Measurements from ENCODE around the gene PFAS.

Gene PFAS

GRCh38 chr17:8294361-8294760, 45.3 kb downstream of the PFAS start:
- Histone ChIP-seq H3K4me3 (ENCODE audit: low read depth in 1 of 2, low read length in 2 of 2) (peak overlapping the region; percentile 49 to 76), H3K27ac (ENCODE audit: low read length) (peak overlapping the region; percentile 73), H3K9me3 (ENCODE audit: control insufficient read depth in 1 of 2, low read length in 2 of 2) (no peaks in the 10 kb centered on the region), H3K27me3 (ENCODE audit: low read depth, low read length) (no peaks in the 10 kb centered on the region), H3K36me3 (ENCODE audit: control insufficient read depth in 1 of 2, insufficient read depth in 2 of 2, low read length in 2 of 2) (peaks cover 0 to 3% of the 10 kb centered on the region in 2 donors), H3K4me1 (ENCODE audit: control insufficient read depth in 1 of 2, insufficient read depth in 2 of 2, low read length in 2 of 2) (peaks cover 7 to 17% of the 10 kb centered on the region in 2 donors)

DNA sequence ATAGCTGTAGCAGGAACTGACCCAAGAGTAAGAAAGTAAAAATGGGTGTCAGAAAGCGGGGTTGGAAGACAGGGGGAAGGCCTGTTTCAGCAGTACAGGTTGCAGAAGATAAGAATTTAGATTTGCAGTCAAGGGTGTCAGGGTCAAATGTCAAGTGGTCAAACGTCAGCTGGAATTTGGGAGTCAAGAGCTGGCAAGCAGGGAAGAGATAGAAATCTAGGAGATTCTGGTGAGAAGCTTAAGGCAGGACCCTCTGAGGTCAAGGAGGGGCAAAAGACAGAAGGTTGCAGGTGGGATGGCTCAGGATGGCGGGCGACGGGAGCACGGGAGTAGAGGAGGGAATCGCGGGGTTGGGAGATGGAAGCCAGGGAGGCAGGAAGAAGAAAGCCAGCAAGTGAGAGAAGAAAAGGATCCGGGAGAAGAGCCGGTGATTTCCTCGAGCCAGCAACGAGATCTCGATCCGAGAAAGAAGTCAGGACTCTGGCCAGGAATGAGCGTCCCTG, 45.8 kb downstream of the PFAS start:
- Histone ChIP-seq H3K9me3 (ENCODE audit: control insufficient read depth in 1 of 2, low read length in 2 of 2) (no peaks in the 10 kb centered on the region), H3K4me1 (ENCODE audit: control insufficient read depth in 1 of 2, insufficient read depth in 2 of 2, low read length in 2 of 2) (peaks cover 4 to 13% of the 10 kb centered on the region in 2 donors), H3K36me3 (ENCODE audit: control insufficient read depth in 1 of 2, insufficient read depth in 2 of 2, low read length in 2 of 2) (peaks cover 0 to 3% of the 10 kb centered on the region in 2 donors), H3K27me3 (ENCODE audit: low read depth, low read length) (no peaks in the 10 kb centered on the region), H3K4me3 (ENCODE audit: low read depth in 1 of 2, low read length in 2 of 2) (peak overlapping the region; percentile 49 to 76), H3K27ac (ENCODE audit: low read length) (peak overlapping the region; percentile 73)

- H3K4me3 ChIP-seq (ENCODE audit: low read depth in 1 of 2, low read length in 2 of 2): no peak overlapping the region
- no peaks in the 10 kb centered on the region for H3K9me3 ChIP-seq (ENCODE audit: control insufficient read depth in 1 of 2, low read length in 2 of 2)
- no peaks in the 10 kb centered on the region for H3K27me3 ChIP-seq (ENCODE audit: low read depth, low read length)
- H3K4me1 ChIP-seq (ENCODE audit: control insufficient read depth in 1 of 2, insufficient read depth in 2 of 2, low read length in 2 of 2): no peaks in the 10 kb centered on the region
- no peaks in the 10 kb centered on the region for H3K36me3 ChIP-seq (ENCODE audit: control insufficient read depth in 1 of 2, insufficient read depth in 2 of 2, low read length in 2 of 2)
- H3K27ac ChIP-seq (ENCODE audit: low read length): no peak overlapping the region
These were observed 51.1 kb downstream of the PFAS start for GRCh38 chr17:8300226-8300625.

GRCh38 chr17:8300627-8301242, 51.6 kb downstream of the PFAS start:
- no peak overlapping the region for H3K27ac ChIP-seq (ENCODE audit: low read length)
- no peaks in the 10 kb centered on the region for H3K36me3 ChIP-seq (ENCODE audit: control insufficient read depth in 1 of 2, insufficient read depth in 2 of 2, low read length in 2 of 2)
- no peak overlapping the region for H3K4me3 ChIP-seq (ENCODE audit: low read depth in 1 of 2, low read length in 2 of 2)
- no peaks in the 10 kb centered on the region for H3K4me1 ChIP-seq (ENCODE audit: control insufficient read depth in 1 of 2, insufficient read depth in 2 of 2, low read length in 2 of 2)
- no peaks in the 10 kb centered on the region for H3K27me3 ChIP-seq (ENCODE audit: low read depth, low read length)
- no peaks in the 10 kb centered on the region for H3K9me3 ChIP-seq (ENCODE audit: control insufficient read depth in 1 of 2, low read length in 2 of 2)

DNA sequence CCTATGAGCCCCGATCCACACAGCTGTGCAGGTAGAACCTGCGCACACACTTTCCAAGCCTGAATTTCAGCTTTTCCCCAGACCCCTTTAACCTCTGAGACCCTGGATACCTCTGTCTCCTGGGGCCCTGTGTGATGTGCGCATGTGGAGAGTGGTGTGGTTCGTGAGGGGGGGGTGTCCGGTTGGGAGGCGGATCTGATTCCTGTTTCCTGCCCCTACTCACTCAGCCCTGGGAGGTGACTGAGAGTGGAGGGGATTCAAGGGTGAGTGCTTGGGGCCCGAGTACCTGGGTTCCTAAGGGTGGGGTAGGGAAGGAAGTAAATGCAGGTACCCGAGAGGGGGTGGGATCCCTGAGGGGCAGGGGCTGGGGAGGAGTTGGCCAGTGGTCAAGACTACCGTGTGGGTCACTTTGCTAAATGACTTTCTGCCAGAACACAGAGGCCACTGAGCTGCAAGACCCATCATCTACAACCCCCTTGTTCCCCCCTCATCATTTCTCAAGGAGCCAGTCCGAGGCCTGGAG, 61.6 kb downstream of the PFAS start:
- H3K9me3 ChIP-seq (ENCODE audit: control insufficient read depth in 1 of 2, low read length in 2 of 2): no peaks in the 10 kb centered on the region
- peaks cover 0 to 11% of the 10 kb centered on the region in 2 donors for H3K4me1 ChIP-seq (ENCODE audit: control insufficient read depth in 1 of 2, insufficient read depth in 2 of 2, low read length in 2 of 2)
- peak overlapping the region; percentile 39 for H3K27ac ChIP-seq (ENCODE audit: low read length)
- no peaks in the 10 kb centered on the region for H3K36me3 ChIP-seq (ENCODE audit: control insufficient read depth in 1 of 2, insufficient read depth in 2 of 2, low read length in 2 of 2)
- peaks cover 11% of the 10 kb centered on the region for H3K27me3 ChIP-seq (ENCODE audit: low read depth, low read length)
- H3K4me3 ChIP-seq (ENCODE audit: low read depth in 1 of 2, low read length in 2 of 2): peak overlapping the region in 1 of 2 donors; percentile 16

DNA sequence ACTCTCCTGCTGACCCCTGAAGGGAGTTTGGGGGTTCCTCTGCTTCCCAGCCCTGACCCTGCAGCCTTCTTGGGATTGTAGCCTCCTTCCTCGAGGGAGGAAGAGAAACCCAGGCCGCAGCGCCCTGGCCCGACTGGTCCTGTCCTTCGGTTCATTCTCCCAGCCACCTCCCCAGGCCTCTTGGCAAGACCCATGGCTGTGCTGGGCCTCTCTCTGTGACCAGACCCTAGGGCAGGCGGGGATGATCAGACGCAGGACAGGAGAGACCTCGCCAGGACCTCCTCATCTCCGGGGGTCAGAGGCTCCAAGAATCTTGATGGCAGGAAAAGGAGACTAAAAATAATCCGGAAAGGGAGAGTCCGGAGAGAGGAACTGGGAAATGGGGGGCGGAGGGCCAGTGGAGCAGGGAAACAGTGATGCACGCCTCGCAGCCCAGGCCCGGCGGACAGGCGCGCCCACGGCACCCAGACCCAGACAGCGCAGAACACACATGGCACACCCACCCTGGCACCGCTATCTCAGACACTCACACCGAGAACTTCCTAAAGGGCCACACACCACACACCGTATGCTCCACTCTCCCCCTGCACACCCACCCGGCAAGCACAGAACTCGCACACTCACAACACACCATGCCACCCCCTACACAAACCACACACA, 62.2 kb downstream of the PFAS start:
- peak overlapping the region; percentile 39 for H3K27ac ChIP-seq (ENCODE audit: low read length)
- H3K4me3 ChIP-seq (ENCODE audit: low read depth in 1 of 2, low read length in 2 of 2): peak overlapping the region in 1 of 2 donors; percentile 6
- H3K4me1 ChIP-seq (ENCODE audit: control insufficient read depth in 1 of 2, insufficient read depth in 2 of 2, low read length in 2 of 2): peaks cover 0 to 13% of the 10 kb centered on the region in 2 donors
- peaks cover 14% of the 10 kb centered on the region for H3K27me3 ChIP-seq (ENCODE audit: low read depth, low read length)
- H3K36me3 ChIP-seq (ENCODE audit: control insufficient read depth in 1 of 2, insufficient read depth in 2 of 2, low read length in 2 of 2): no peaks in the 10 kb centered on the region
- H3K9me3 ChIP-seq (ENCODE audit: control insufficient read depth in 1 of 2, low read length in 2 of 2): no peaks in the 10 kb centered on the region

- Histone ChIP-seq H3K4me3 (ENCODE audit: low read depth in 1 of 2, low read length in 2 of 2) (peak overlapping the region in 1 of 2 donors; percentile 6), H3K4me1 (ENCODE audit: control insufficient read depth in 1 of 2, insufficient read depth in 2 of 2, low read length in 2 of 2) (peaks cover 0 to 13% of the 10 kb centered on the region in 2 donors), H3K27ac (ENCODE audit: low read length) (no peak overlapping the region), H3K36me3 (ENCODE audit: control insufficient read depth in 1 of 2, insufficient read depth in 2 of 2, low read length in 2 of 2) (no peaks in the 10 kb centered on the region), H3K9me3 (ENCODE audit: control insufficient read depth in 1 of 2, low read length in 2 of 2) (no peaks in the 10 kb centered on the region), H3K27me3 (ENCODE audit: low read depth, low read length) (peaks cover 15% of the 10 kb centered on the region)
These were observed 63.2 kb downstream of the PFAS start for GRCh38 chr17:8312251-8312650.

GRCh38 chr17:8312726-8313600, 63.9 kb downstream of the PFAS start:
- H3K4me3 ChIP-seq (ENCODE audit: low read depth in 1 of 2, low read length in 2 of 2): no peak overlapping the region
- H3K9me3 ChIP-seq (ENCODE audit: control insufficient read depth in 1 of 2, low read length in 2 of 2): no peaks in the 10 kb centered on the region
- no peaks in the 10 kb centered on the region for H3K36me3 ChIP-seq (ENCODE audit: control insufficient read depth in 1 of 2, insufficient read depth in 2 of 2, low read length in 2 of 2)
- H3K4me1 ChIP-seq (ENCODE audit: control insufficient read depth in 1 of 2, insufficient read depth in 2 of 2, low read length in 2 of 2): peaks cover 0 to 13% of the 10 kb centered on the region in 2 donors
- no peak overlapping the region for H3K27ac ChIP-seq (ENCODE audit: low read length)
- peaks cover 15% of the 10 kb centered on the region for H3K27me3 ChIP-seq (ENCODE audit: low read depth, low read length)

DNA sequence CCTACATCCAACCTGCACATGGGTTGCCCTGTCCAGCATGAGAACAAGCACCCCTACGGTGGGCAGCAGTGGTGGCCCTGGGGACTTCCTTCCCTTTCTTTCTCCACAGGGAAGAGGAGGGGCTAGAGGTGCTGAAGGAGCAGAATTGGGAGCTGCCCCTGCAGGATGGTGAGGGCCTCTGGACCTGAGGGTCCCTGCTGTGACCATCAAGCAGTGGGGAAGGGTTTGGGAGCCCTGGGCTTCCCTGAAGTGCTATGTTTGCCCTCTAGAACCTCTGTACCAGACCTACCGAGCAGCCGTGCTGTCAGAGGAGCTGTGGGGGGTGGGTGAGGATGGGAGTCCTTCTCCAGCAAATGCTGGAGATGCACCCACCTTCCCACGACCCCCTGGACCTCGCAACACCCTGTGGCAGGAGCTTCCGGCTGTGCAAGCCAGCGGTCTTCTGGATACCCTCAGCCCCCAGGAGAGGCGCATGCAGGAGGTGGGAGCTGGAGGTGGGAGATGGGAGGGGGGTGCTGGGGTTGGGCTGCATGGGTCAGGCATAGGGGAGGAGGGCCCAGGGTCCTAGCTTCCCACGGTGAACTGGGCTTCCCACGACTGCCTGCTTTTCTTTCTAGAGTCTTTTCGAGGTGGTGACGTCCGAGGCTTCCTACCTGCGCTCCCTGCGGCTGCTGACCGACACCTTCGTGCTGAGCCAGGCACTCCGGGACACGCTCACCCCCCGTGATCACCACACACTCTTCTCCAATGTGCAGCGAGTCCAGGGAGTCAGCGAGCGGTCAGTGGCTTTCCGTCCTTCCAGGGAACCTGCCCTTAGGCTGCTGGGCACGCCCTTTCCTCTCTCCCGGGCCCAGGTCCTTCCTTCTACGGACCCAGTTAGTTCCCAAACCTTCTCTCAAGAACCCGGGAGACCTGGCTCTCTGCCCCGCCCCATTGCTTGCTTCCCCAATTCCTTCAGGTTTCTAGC, 66.0 kb downstream of the PFAS start:
- H3K27ac ChIP-seq (ENCODE audit: low read length): no peak overlapping the region
- H3K4me3 ChIP-seq (ENCODE audit: low read depth in 1 of 2, low read length in 2 of 2): no peak overlapping the region
- peaks cover 15% of the 10 kb centered on the region for H3K27me3 ChIP-seq (ENCODE audit: low read depth, low read length)
- peaks cover 0 to 13% of the 10 kb centered on the region in 2 donors for H3K4me1 ChIP-seq (ENCODE audit: control insufficient read depth in 1 of 2, insufficient read depth in 2 of 2, low read length in 2 of 2)
- no peaks in the 10 kb centered on the region for H3K9me3 ChIP-seq (ENCODE audit: control insufficient read depth in 1 of 2, low read length in 2 of 2)
- no peaks in the 10 kb centered on the region for H3K36me3 ChIP-seq (ENCODE audit: control insufficient read depth in 1 of 2, insufficient read depth in 2 of 2, low read length in 2 of 2)

GRCh38 chr17:8315764-8316217, 66.7 kb downstream of the PFAS start:
- peaks cover 15% of the 10 kb centered on the region for H3K27me3 ChIP-seq (ENCODE audit: low read depth, low read length)
- no peak overlapping the region for H3K4me3 ChIP-seq (ENCODE audit: low read depth in 1 of 2, low read length in 2 of 2)
- peaks cover 0 to 13% of the 10 kb centered on the region in 2 donors for H3K4me1 ChIP-seq (ENCODE audit: control insufficient read depth in 1 of 2, insufficient read depth in 2 of 2, low read length in 2 of 2)
- no peak overlapping the region for H3K27ac ChIP-seq (ENCODE audit: low read length)
- H3K9me3 ChIP-seq (ENCODE audit: control insufficient read depth in 1 of 2, low read length in 2 of 2): no peaks in the 10 kb centered on the region
- no peaks in the 10 kb centered on the region for H3K36me3 ChIP-seq (ENCODE audit: control insufficient read depth in 1 of 2, insufficient read depth in 2 of 2, low read length in 2 of 2)
